Medulla oblongata (tissue), 1 donor: ENCODE measurements around the gene STON2.

Experiments used
- DNase-seq: peaks from one replicate; pipeline ENCODE4 v3.0.0-alpha.2; 2015; ENCODE audit errors: extremely low spot score

Gene STON2

DNA sequence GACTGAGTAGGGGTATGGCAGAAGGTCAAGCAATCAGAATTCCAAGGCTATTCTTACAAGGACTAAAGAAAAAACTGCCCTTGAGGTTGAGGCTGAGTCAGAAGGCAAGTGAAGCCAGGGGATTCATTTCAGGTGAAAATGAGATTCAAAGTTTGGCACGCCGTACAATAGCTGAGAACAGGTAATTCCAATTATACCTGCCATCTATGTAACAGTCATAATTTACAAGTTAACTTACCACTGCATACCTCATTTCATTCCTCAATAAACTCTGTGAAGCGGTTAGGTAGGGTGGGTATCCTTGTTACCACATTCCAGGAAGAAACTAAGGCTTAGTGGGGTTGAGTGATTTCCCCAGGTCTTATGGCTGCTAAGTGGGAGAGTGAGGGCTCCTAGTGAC lies 64.1 kb downstream of the STON2 start:
- DNase-seq = no peak

DNA sequence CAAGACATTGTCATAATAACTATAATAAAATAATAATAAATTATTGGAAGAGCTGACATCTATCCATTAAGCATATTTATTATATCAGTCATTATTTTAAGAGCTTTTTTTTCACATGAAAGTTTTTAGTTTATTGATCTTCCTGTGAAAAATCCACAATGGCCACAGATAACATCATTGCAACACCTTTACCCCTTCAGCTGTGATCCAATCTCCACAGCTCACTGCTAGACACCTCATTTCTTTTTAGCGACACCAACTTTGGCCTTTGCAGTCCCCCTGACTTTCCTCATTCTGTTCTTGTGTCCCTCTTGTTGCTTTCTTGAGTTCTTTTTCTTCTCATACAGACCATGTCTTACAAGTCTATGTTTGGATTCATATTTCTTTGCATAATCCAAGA lies 67.4 kb downstream of the STON2 start:
- no peak for DNase-seq

DNA sequence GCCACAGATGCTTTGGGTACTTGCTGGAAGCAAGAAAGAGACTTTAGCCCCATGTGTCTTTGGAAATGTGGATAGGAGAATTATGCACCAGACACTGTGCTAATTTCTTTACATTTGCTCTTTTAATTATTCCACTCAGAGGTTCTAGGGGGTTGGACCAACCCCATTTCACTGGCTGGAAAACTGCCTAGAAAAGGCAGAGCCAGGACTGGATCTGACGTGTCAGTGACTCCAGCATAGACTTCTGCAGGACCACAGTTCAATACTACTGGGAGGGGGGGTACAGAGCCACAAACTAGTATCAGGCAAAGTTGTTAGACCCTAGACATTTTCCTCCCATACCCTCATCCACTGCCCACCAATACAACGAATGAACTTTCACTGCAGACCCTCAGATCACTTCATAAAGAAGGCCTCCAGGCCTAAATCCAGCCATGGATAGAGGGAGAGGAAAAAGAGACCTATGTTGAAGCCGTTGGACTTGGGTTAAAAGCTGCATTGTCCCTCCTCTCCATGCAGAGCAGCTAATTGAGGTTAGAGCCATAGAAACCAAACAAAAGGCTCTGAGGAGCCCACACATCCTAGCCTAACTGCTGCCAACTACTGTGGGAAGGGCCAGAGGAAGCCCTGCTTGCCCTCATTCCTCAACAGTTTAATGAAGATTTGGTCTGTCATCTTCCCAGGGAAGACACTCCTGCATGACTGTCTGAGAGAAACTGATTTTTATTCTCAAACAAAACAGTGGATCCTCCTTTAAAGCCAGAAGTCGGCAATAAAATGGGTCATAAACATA lies 68.7 kb downstream of the STON2 start:
- peak; percentile 73 for DNase-seq

DNA sequence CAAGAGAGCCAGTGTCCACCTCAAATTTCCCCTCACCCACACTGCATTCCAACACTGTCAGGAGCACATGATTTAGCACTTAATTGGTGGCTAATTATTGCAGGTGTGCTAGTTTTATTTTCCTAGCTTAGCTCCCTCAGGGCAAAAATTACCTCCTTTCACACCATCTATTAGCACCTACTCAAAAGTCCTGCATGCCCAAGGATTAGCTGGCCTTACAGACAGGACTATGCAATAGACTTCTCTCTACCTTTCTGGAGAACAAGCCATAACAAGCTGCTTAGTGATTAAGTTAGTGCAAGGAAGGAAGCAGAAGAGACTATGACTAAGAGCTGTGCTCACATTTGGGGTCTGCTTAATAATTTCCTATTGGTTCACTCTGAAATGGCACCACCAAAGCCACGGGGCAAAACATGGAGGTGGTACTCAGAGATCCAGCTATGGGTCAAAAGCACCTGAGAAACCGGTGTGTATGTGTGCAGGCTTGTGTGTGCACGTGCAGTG lies 69.5 kb downstream of the STON2 start:
- no peak for DNase-seq

DNA sequence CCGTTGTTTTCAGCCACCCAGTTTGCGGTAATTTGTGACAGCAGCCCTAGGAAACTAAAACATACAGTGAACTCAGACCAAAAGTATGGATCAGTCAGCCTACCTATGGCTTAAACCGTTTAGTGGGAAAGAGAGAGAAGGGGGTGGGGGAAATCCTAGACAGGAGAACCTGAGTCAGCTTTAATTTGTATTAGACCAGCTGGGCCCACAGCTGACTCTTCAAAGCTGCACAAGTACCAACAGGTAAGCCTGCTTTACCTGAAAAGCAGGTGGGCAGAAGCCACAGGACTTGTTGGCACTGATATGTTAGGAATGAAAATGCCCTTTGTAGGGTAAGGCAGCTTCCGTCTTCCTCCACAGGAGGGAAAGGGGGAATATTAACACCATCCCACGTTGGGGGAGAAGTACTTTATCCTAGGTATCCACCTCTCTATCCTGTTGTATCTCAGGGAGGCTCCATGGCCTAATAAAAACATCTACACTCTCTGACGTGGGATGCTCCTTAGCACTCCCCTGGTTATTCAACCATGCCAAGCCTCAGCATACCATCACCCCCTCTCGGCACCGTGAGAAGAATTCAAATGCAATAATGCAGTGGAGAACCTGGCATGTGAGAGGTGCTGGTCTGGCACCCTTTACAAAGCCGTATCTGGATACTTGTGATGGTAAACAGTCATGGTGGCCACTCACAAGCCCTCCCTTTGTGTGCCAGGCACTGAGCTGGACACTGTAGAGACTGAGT lies 70.3 kb downstream of the STON2 start:
- no peak for DNase-seq

DNA sequence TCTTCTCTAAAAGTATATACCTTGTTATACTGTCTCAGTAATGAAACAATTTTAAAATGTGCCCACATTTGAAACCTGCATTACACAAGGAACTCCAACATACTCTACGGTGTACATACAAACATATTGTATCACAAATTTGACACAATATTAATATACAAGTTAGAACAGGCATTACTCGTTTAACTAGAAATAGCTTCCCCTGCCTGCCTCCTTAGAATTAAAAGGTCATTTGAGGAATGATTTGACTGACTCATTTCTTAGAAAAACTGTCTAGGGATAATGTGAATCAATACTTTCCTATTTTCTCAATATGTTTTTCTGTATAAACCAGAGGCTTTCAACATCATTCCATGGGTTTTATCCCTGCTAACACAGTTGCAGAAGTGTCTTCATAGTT lies 73.7 kb downstream of the STON2 start:
- no peak for DNase-seq

DNA sequence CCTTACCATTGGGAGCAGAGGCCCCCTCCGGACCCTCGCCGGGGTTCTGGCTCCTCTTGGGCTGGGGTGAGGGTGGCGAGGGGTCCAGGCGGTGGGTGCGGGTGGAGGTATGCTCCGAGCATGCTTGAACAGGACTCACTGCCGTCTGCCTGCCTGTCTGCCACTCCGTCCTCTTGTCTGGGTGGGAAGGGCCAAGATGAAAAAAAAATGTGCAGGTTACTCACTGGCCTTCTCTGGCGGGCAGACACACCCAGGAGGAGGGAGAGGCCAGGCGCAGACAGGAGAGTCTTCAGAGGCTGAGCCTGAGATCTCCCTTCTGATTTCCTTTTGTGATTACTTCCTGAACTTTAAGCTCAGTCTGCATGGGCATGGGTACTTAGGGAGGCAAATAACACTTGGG lies 76.1 kb downstream of the STON2 start:
- DNase-seq = no peak

DNA sequence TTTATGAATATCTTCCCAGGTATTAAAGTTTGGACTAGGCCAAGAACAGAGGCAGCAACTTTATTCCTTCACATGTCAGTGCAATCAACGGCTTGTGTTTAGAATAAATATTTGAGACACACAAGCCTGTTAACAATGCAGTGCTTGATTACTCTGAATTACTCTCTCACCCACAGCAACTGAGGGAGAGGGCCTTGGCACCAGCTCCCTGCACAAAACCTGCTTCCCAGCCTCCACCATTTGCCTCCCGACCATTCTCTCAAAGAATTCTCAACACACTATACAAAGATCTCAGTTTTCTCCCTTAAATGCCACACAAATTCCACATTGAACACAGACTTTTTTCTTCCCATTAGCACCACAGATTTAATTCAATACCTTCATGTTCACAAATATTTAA lies 77.0 kb downstream of the STON2 start:
- DNase-seq = peak; percentile 44

DNA sequence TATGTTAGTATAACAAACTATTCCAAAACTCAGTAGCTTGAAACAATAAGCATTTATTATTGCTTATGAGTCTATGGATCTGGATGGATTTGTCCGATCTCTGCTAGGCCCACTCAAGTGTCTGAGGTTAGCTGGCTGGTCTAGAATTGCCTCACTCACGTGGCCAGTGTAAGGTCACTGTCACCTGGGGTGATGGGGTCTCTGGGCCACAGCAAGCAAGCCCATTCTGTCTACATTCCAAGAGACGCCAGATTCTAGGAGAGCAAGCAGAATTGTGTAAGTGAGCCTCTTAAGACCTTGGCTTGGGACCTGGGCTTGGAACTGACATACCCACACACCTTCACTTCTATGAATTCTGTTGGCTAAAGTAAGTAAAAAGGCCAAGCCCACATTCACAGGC lies 80.2 kb downstream of the STON2 start:
- no peak for DNase-seq

DNA sequence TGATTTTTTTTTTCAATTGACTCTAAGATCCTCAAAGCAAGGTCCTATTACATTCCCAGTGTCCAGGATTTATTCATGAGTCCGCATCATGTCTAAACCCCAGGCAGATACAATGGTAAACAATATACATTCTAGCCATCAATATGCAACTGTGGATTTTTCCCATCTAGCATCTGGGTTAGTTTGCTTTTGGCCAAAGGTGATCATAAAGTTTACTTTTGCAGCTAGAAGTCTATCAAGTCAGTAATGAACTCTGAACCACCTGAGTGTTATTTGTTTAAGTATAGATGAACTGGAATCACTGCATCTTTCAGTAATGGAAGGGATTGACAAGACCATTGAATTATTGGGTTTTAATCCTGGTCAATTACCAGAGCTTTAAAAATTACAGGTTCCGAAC lies 80.8 kb downstream of the STON2 start:
- no peak for DNase-seq

DNA sequence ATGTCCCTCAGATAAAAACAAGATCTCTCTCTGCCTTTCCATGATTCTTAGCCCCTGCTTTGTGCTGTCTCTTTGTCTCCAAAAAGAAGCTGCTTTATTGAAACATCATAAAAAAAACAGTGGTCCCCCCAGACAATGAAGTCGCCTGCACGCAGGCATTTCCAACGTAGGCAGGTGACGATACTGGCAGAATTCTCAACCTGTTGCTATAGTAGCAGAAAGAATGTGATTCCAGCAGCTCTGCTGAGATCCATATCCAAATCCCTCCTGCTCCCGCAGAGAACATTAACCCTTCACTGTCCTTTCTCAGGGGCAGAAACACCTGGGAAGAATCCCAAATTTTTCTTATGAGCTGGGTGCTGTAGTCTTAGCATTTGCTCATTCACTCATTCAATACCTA lies 84.8 kb downstream of the STON2 start:
- no peak for DNase-seq

DNA sequence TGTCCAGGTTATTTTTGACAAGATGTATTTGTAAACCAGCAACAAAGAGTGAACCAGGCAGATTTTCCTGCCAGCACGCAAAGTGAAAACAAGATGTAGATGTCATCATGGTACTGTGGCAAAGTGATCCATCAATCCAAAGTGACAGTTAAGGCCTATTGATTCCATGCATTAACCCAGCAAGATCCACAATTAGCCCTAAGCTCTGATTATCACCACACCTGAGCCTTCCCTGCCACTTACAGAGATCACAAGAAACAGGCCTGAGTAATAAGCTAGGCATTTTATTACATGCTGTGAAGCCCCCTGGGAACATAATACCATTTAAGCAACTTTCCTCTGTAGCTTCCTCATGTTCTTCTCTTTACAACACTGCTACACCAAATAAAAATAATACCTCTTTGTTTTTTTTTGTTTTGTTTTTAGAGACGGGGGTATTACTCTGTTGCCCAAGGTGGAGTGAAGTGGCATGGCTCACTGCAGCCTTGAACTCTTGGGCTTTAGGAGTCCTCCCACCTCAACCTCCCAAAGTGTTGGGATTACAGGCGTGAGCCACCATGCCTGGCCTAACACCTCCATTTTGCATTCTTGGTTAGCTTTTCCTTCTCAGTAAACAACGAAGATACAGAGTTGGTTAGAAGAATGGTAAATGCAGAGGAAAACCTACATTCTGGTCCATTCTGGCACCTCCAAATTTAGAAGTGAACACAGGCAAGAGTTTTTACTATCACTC lies 85.5 kb downstream of the STON2 start:
- no peak for DNase-seq

DNA sequence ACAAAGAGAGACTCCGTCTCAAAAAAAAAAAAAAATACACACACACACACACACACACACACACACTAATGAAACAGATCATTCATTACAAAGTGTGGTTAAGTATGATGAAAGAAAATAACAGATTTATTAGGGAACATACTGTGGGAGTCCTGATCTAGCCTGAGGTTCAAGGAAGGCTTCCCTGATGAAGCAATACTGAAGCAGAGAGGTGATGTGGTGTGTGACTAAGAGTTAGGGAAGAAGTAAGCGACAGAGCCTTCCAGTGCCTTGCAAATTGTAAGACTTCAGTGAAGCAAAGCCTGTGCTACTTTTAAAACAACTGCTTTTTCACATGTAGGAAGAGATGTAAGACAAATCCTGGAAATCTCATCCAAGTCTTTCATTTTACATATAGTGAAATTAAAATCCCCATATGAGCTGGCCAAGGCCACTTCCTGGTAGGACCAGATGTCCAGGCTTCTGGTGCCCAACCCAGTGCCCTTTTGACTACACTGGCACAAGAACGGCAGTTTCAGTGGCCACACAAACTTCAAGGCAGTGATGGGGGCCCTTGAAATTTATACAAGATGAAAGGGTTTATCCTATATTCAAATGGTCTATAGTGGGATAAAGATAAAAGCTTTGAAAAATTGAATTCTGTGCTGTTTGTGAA lies 86.2 kb downstream of the STON2 start:
- DNase-seq = no peak

DNA sequence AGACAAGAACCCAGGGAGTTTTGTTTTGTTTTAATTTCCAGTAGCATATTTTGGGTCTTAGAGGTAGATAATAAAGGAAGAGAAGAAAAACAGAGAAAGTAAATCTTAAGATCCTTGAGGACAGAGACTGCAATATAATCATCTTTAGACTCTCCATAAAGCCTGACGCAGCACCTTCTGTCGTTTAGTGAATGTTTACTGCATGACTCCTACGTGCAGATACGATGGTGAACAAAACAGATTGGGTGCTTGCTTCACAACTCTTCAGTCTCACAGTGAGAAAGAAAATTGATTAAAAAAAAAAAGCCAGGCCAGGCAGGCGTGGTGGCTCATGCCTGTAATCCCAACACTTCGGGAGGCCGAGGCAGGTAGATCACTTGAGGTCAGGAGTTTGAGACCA lies 86.9 kb downstream of the STON2 start:
- no peak for DNase-seq

DNA sequence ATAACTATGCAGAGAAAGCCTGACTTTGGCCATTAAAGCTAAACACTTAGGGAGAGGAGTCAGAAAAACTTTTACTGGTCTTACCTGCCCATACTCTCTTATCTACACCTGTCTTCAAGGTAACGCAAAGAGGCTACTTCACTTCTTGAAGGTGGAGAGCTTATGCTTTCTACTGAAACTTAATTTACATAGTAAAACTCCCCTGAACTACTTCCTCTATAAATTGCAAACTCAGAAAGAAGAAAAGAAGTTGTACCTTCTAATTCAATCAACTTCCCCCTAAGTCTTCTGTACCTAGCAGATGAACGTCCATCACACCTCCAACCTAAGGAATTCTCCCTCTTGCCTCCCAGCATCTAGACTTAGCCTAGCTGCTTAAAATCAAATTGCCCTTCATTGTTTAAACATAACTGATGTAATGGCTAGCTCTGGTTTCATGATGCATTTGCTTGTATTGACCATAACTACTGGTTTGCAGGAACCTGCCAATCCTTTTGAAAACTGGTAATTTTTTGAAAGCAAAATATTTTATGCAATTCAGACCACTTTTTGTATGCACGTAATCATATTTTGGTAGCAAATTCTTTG lies 87.7 kb downstream of the STON2 start:
- DNase-seq = no peak

DNA sequence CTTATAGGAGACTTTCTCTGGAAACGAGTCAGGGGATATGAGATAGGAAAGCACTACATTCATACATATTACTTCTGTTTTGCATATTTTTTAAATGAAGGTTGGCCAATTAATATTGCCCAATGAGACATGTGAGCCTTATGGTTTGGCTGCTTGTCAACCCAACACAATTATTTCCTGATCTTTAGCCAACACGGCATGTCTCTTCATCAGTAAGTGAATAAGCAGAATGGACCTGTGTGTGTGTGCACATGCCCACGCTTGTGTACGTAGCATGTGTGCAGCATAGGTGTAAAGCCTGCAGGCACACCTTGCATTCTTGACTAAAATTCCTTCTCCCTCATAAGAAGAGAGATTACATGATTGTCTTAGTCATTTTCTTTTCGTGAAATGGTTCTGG lies 88.3 kb downstream of the STON2 start:
- DNase-seq = no peak

DNA sequence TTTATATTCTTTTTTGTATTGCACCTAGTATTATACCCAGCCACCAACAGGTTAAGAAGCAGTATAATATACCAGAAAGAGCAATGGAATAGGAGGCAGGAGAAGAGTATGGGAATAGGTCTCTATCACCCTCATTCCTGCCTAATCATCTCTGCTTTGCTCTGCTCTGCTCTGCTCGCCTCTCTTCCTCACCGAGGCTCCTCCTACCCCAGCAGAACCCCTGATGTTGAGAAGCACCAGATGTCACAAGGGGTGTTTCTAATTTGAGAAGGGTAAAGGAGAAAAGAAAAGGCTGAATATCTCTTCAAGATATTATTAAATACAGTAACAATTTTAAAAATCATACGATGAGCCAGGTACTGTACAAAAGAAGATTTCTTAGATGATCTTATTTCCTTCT lies 89.0 kb downstream of the STON2 start:
- DNase-seq = no peak

DNA sequence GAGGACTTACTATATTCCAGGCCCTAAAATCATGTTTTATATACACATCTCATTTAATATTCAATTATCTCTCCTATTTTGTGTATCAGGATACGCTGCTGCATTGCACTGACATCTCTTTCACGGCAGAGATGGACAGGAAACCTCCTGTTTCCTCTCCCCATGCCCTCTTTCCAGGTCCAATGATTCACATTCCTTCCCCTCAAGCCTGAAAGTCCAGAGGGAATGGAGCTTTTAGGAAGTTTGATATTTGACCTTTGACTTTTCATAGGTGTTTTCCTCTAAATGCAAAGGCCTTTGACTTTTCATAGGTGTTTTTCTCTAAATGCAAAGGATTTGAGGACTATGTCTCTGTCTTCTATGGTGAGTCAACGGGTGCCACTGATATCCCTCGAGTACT lies 89.5 kb downstream of the STON2 start:
- DNase-seq = no peak

DNA sequence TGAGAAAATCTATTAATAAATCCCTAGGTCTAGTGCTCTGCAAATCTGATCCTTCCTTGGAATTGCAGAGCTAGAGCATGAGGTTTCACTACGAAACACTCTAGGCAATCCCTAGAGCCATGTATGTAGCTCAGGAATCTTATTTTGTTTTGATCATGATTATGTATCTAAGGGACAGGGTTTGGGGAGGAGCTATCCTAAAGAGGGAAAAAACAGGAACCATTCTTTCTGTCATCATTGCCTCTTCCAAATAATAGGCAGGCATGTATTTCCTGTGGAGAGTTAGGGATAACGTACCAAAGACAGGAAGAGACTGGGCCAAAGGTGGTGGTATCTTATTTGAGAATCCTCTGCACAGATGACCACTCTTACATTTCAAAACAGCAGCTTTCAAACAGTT lies 90.6 kb downstream of the STON2 start:
- no peak for DNase-seq

DNA sequence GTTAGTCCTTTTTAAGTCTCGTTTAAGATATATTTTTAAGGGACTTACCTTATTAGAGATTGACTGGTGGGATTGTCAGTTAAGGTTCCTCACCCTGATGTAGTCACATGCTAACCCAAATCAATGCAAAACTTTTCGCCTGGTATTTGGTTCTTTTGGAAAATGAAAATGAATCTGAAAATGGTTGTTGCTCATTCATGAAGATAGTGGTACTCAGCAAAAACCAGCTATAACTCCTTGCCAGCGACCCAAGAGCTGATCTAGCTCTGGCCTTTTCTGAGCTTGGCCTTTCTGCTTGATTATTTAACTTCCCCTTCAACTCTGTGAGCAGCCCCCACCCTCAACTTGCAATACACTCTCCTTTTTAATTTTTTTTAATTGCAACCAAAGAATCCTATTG lies 94.4 kb downstream of the STON2 start:
- DNase-seq = no peak

DNA sequence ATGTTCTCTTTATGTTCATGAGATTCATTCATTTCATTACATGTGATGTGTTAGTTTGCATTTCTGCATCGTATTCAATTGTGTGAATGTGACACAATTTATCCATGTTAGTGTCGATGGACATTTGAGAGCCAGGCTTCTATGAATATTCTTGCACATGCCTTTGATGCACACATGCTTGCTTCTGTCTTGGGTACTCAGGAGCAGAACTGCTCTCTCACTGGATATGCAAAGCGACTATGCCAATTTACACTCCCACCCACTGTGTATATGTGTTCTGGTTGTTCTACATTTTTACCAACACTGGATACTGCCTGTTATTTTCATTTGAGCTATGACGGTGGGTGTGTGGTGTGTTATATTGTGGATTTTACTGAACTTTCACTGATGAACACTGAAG lies 95.1 kb downstream of the STON2 start:
- no peak for DNase-seq
